ENCODE measurements around the gene ZBTB20. TPM values are rescaled to one million over a fixed set of nuclear protein-coding genes. Genes with fewer than 3 reads are reported as not detected.

Gene ZBTB20
- total and polyA plus RNA-seq, 4 donors, result 0.88 to 83.2 (median 20.4) TPM

GRCh38 chr3:115190747-115191146 lies 43.7 kb upstream of the ZBTB20 start:
- Histone ChIP-seq H3K27ac (ENCODE audit: low read depth in 1 of 2, low read length in 2 of 2) (no peak overlapping the region), H3K36me3 (ENCODE audit: control insufficient read depth in 4 of 4, insufficient read depth in 3 of 4, low read depth in 1 of 4, low read length in 3 of 4) (no peaks in the 10 kb centered on the region), H3K9ac (ENCODE audit: low read depth in 1 of 2, low read length in 2 of 2) (no peak overlapping the region), H3K4me1 (ENCODE audit: control insufficient read depth in 4 of 4, insufficient read depth in 4 of 4, low read length in 3 of 4) (no peaks in the 10 kb centered on the region), H3K9me3 (ENCODE audit: control insufficient read depth in 4 of 4, low read length in 3 of 4) (no peaks in the 10 kb centered on the region), H3K4me3 (ENCODE audit: low read depth in 1 of 3, low read length in 3 of 3) (no peak overlapping the region), H3K27me3 (ENCODE audit: control insufficient read depth in 4 of 4, insufficient read depth in 4 of 4, low read length in 3 of 4) (no peaks in the 10 kb centered on the region)
- TF ChIP-seq ZBTB33 (IDR thresholded peaks at IDR 0.05), result no peak
- no peak for DNase-seq (ENCODE audit: low spot score)

GRCh38 chr3:115187149-115187757 lies 40.2 kb upstream of the ZBTB20 start:
- Histone ChIP-seq H3K9ac (ENCODE audit: low read depth in 1 of 2, low read length in 2 of 2) (no peak overlapping the region), H3K4me1 (ENCODE audit: control insufficient read depth in 4 of 4, insufficient read depth in 4 of 4, low read length in 3 of 4) (no peaks in the 10 kb centered on the region), H3K27me3 (ENCODE audit: control insufficient read depth in 4 of 4, insufficient read depth in 4 of 4, low read length in 3 of 4) (no peaks in the 10 kb centered on the region), H3K27ac (ENCODE audit: low read depth in 1 of 2, low read length in 2 of 2) (no peak overlapping the region), H3K36me3 (ENCODE audit: control insufficient read depth in 4 of 4, insufficient read depth in 3 of 4, low read depth in 1 of 4, low read length in 3 of 4) (no peaks in the 10 kb centered on the region), H3K4me3 (ENCODE audit: low read depth in 1 of 3, low read length in 3 of 3) (no peak overlapping the region), H3K9me3 (ENCODE audit: control insufficient read depth in 4 of 4, low read length in 3 of 4) (no peaks in the 10 kb centered on the region)
- no peak for DNase-seq (ENCODE audit: low spot score)
- TF ChIP-seq JUND (IDR thresholded peaks at IDR 0.05) (no peak), HNF4A (conservative IDR thresholded peaks at IDR 0.05) (no peak), HNF4G (IDR thresholded peaks at IDR 0.05) (no peak), REST (IDR thresholded peaks at IDR 0.05) (no peak), TAF1 (conservative IDR thresholded peaks at IDR 0.05) (no peak), FOXA1 (IDR thresholded peaks at IDR 0.05) (no peak), YY1 (IDR thresholded peaks at IDR 0.05) (no peak), RAD21 (IDR thresholded peaks at IDR 0.05) (no peak), ATF3 (IDR thresholded peaks at IDR 0.05) (no peak), MAX (IDR thresholded peaks at IDR 0.05) (no peak), NR2F2 (IDR thresholded peaks at IDR 0.05) (no peak), SP1 (IDR thresholded peaks at IDR 0.05) (no peak), RXRA (IDR thresholded peaks at IDR 0.05) (no peak), EGR1 (IDR thresholded peaks at IDR 0.05; ENCODE audit: low read depth in 2 of 2) (no peak), GABPA (IDR thresholded peaks at IDR 0.05 in 1 of 2, conservative IDR thresholded peaks at IDR 0.05 in 1 of 2) (no peak), CTCF (IDR thresholded peaks at IDR 0.05; ENCODE audit: low read depth, low read length, missing input control) (no peak)
- WGBS, result 78% methylated on average over 4 of the region's 4 CpGs

Data from liver (tissue), 9 donors.